Subcutaneous abdominal adipose tissue (tissue), 5 donors: ENCODE data around the gene PALLD.

ENCODE experiments used
- H3K27ac ChIP-seq: one replicate; pipeline ENCODE4 v1.7.0; 2013; ENCODE audit warnings: low read depth, mild to moderate bottlenecking, inconsistent platforms, low read length, moderate library complexity
- H3K27me3 ChIP-seq, 5 donors: one replicate each; pipeline ENCODE4 v1.7.0; 2013; ENCODE audit warnings: low read length in 5 of 5, inconsistent platforms in 1 of 5; ENCODE audit not compliant: control insufficient read depth in 5 of 5, insufficient read depth in 4 of 5
- H3K36me3 ChIP-seq, 5 donors: one replicate each; pipeline ENCODE4 v1.7.0; 2013; ENCODE audit warnings: low read length in 5 of 5; ENCODE audit not compliant: control insufficient read depth in 5 of 5, insufficient read depth in 5 of 5
- H3K4me1 ChIP-seq, 5 donors: one replicate each; pipeline ENCODE4 v1.7.0; 2013; ENCODE audit warnings: low read length in 5 of 5, mild to moderate bottlenecking in 3 of 5, moderate library complexity in 1 of 5; ENCODE audit not compliant: control insufficient read depth in 5 of 5, insufficient read depth in 5 of 5
- H3K4me3 ChIP-seq, 5 donors: one replicate each; pipeline ENCODE4 v1.7.0; 2013; ENCODE audit warnings: low read length in 5 of 5, low read depth in 1 of 5
- H3K9ac ChIP-seq, 5 donors: one replicate each; pipeline ENCODE4 v1.7.0; 2013; ENCODE audit warnings: low read length in 5 of 5, mild to moderate bottlenecking in 4 of 5, moderate library complexity in 3 of 5
- H3K9me3 ChIP-seq, 5 donors: one replicate each; pipeline ENCODE4 v1.7.0; 2013; ENCODE audit warnings: low read length in 5 of 5; ENCODE audit not compliant: control insufficient read depth in 5 of 5
- donor health status: healthy.
- donor health status: healthy.
- donor health status: healthy.
- donor health status: healthy.
- donor health status: healthy.

PALLD gene

GRCh38 chr4:168705121-168705520 is 208.3 kb downstream of the PALLD start:
- H3K9ac ChIP-seq: no peak overlapping the region
- no peak overlapping the region for H3K4me3 ChIP-seq
- no peak overlapping the region for H3K27ac ChIP-seq
- no peaks in the 10 kb centered on the region for H3K36me3 ChIP-seq
- H3K4me1 ChIP-seq: no peaks in the 10 kb centered on the region
- H3K27me3 ChIP-seq: no peaks in the 10 kb centered on the region
- H3K9me3 ChIP-seq: no peaks in the 10 kb centered on the region

GRCh38 chr4:168707205-168707604 is 210.4 kb downstream of the PALLD start:
- H3K27ac ChIP-seq: no peak overlapping the region
- H3K4me3 ChIP-seq: no peak overlapping the region
- H3K9me3 ChIP-seq: no peaks in the 10 kb centered on the region
- no peak overlapping the region for H3K9ac ChIP-seq
- H3K4me1 ChIP-seq: peaks cover 5 to 19% (median 10%) of the 10 kb centered on the region in 5 donors
- H3K27me3 ChIP-seq: no peaks in the 10 kb centered on the region
- no peaks in the 10 kb centered on the region for H3K36me3 ChIP-seq

GRCh38 chr4:168708108-168708507 is 211.3 kb downstream of the PALLD start:
- Histone ChIP-seq H3K9ac (no peak overlapping the region), H3K27ac (no peak overlapping the region), H3K4me1 (peaks cover 5 to 20% (median 12%) of the 10 kb centered on the region in 5 donors), H3K27me3 (no peaks in the 10 kb centered on the region), H3K4me3 (no peak overlapping the region), H3K9me3 (no peaks in the 10 kb centered on the region), H3K36me3 (no peaks in the 10 kb centered on the region)

GRCh38 chr4:168710353-168710946 is 213.6 kb downstream of the PALLD start:
- H3K27ac ChIP-seq: no peak overlapping the region
- H3K36me3 ChIP-seq: no peaks in the 10 kb centered on the region
- H3K9me3 ChIP-seq: no peaks in the 10 kb centered on the region

GRCh38 chr4:168711197-168712140 is 214.6 kb downstream of the PALLD start:
- Histone ChIP-seq H3K4me1 (peaks cover 5 to 20% (median 12%) of the 10 kb centered on the region in 5 donors), H3K4me3 (no peak overlapping the region)

More at GRCh38 chr4:168710353-168710946, 213.6 kb downstream of the PALLD start:
- Histone ChIP-seq H3K27me3 (no peaks in the 10 kb centered on the region), H3K9ac (no peak overlapping the region), H3K4me3 (no peak overlapping the region), H3K4me1 (peaks cover 5 to 20% (median 12%) of the 10 kb centered on the region in 5 donors)

GRCh38 chr4:168712316-168712890 is 215.6 kb downstream of the PALLD start:
- Histone ChIP-seq H3K36me3 (no peaks in the 10 kb centered on the region), H3K9ac (no peak overlapping the region), H3K4me1 (peaks cover 5 to 20% (median 12%) of the 10 kb centered on the region in 5 donors), H3K4me3 (no peak overlapping the region), H3K9me3 (no peaks in the 10 kb centered on the region), H3K27me3 (no peaks in the 10 kb centered on the region), H3K27ac (no peak overlapping the region)

More at GRCh38 chr4:168711197-168712140, 214.6 kb downstream of the PALLD start:
- Histone ChIP-seq H3K9ac (no peak overlapping the region), H3K36me3 (no peaks in the 10 kb centered on the region), H3K27ac (no peak overlapping the region), H3K9me3 (no peaks in the 10 kb centered on the region), H3K27me3 (no peaks in the 10 kb centered on the region)

GRCh38 chr4:168713253-168713652 is 216.4 kb downstream of the PALLD start:
- H3K4me1 ChIP-seq: peaks cover 5 to 20% (median 12%) of the 10 kb centered on the region in 5 donors
- H3K27ac ChIP-seq: no peak overlapping the region
- H3K9me3 ChIP-seq: no peaks in the 10 kb centered on the region
- H3K36me3 ChIP-seq: no peaks in the 10 kb centered on the region
- no peak overlapping the region for H3K9ac ChIP-seq
- no peak overlapping the region for H3K4me3 ChIP-seq
- H3K27me3 ChIP-seq: no peaks in the 10 kb centered on the region

GRCh38 chr4:168715896-168716295 is 219.0 kb downstream of the PALLD start:
- Histone ChIP-seq H3K4me3 (no peak overlapping the region), H3K9me3 (no peaks in the 10 kb centered on the region), H3K36me3 (no peaks in the 10 kb centered on the region), H3K9ac (no peak overlapping the region), H3K4me1 (peaks cover 5 to 16% (median 12%) of the 10 kb centered on the region in 5 donors), H3K27me3 (no peaks in the 10 kb centered on the region), H3K27ac (no peak overlapping the region)

- no peak overlapping the region for H3K27ac ChIP-seq
- H3K27me3 ChIP-seq: no peaks in the 10 kb centered on the region
- no peaks in the 10 kb centered on the region for H3K9me3 ChIP-seq
- no peak overlapping the region for H3K4me3 ChIP-seq
- H3K36me3 ChIP-seq: no peaks in the 10 kb centered on the region
- peaks cover 3 to 9% (median 8%) of the 10 kb centered on the region in 5 donors for H3K4me1 ChIP-seq
- no peak overlapping the region for H3K9ac ChIP-seq
Measured at GRCh38 chr4:168716406-168717129, 219.7 kb downstream of the PALLD start.
